Tibial nerve (tissue), 4 donors: ENCODE results near the gene ENDOU. TPM values are rescaled to one million over a fixed set of nuclear protein-coding genes. Genes with fewer than 3 reads are reported as not detected.

Experiments
- DNase-seq, 2 donors: peaks; one replicate each; pipeline ENCODE4 v3.0.0-alpha.2; 2019; ENCODE audit warnings: low spot score in 2 of 2
- H3K27ac ChIP-seq, 4 donors: fragments of 200-600 bp; sonication (generic) in 3 of 4; one replicate each; pipeline ENCODE4 v1.5.1; 2017 to 2019; ENCODE audit warnings: mild to moderate bottlenecking in 1 of 4
- H3K27me3 ChIP-seq, 2 donors: fragments of 200-600 bp; sonication (generic) in 1 of 2; one replicate each; pipeline versions ENCODE4 v1.5.1 to v1.6.0; 2017 to 2019
- H3K36me3 ChIP-seq, 3 donors: fragments of 200-600 bp; sonication (generic); one replicate each; pipeline ENCODE4 v1.5.1; 2018 to 2019
- H3K4me1 ChIP-seq, 4 donors: fragments of 200-600 bp; sonication (generic) in 3 of 4; one replicate each; pipeline ENCODE4 v1.5.1; 2017 to 2019
- H3K4me3 ChIP-seq, 4 donors: fragments of 200-600 bp; sonication (generic) in 3 of 4; one replicate each; pipeline ENCODE4 v1.5.1; 2017 to 2019; ENCODE audit warnings: mild to moderate bottlenecking in 1 of 4, moderate library complexity in 1 of 4
- H3K9me3 ChIP-seq, 4 donors: fragments of 200-600 bp; sonication (generic) in 3 of 4; one replicate each; pipeline ENCODE4 v1.5.1; 2017 to 2019
- EP300 ChIP-seq, 2 donors: sonication (generic); formaldehyde crosslinking; IDR thresholded peaks; one replicate each; pipeline ENCODE4 v1.6.1; 2017; ENCODE audit warnings: antibody characterized with exemption in 2 of 2, mild to moderate bottlenecking in 1 of 2
- POLR2A ChIP-seq, 2 donors: fragments of 450-650 bp; IDR thresholded peaks; one replicate each; pipeline ENCODE4 v1.6.1; 2017; ENCODE audit warnings: antibody characterized with exemption in 2 of 2, mild to moderate bottlenecking in 2 of 2, moderate library complexity in 2 of 2
- WGBS, 2 donors: methylation state at CpG; one replicate each; pipeline ENCODE4 v1.1.5; 2018; 5-methylcytosine and 5-hydroxymethylcytosine counted together
- total RNA-seq, 4 donors: library from RNA; depleted of rRNA; stranded (reverse); fragments of >200 nt; gene quantifications; one replicate each; pipeline ENCODE4 v1.1.0, GENCODE V29; 2016
- TF ChIP-seq, protein P1 (sequence below), 5 experiments: fragments of 200-600 bp in 3 of 5; fragments of 450-650 bp in 2 of 5; sonication (generic) in 3 of 5; IDR thresholded peaks; one replicate each; pipeline ENCODE4 v1.5.1; 2016 to 2019; ENCODE audit warnings: antibody characterized with exemption in 5 of 5, mild to moderate bottlenecking in 3 of 5, moderate library complexity in 2 of 5

Gene ENDOU
- total RNA-seq, 4 donors from 2014 or later: 0.30 to 1.2 (median 0.42) TPM; not detected in 1

DNA sequence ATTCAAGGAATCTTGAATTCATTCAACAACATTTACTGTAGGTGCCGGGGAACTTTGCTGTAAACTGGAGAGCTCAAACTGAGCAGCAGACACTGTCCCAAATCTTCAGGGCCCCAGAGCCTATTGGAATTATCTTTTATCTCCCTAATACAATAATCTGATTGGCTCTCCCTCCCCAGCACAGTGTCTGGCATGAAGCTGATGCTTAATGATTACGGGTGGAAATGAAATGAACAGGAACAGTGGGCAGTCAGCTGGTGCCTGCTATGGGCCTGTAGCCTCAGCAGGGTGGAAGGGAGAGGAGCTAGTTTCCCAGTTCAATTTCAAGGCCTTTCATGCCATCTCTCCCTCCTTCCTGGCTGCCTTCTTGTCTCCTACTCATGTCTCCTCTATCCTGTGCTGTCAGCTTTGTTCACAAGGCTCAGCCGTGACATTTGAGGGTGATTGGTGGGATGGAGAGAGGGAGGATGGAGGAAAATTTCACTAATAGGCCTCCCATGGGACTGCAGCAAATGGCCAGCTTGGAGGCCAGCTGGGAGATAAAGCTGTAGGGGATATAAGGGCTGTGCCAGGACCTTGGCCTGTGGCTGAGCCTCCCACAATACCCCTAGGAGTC lies 37.7 kb upstream of the ENDOU start:
- no peaks in the 10 kb centered on the region for H3K27me3 ChIP-seq
- H3K36me3 ChIP-seq: no peaks in the 10 kb centered on the region
- no peak for DNase-seq
- no peak overlapping the region for H3K4me3 ChIP-seq
- H3K4me1 ChIP-seq: peaks cover 0 to 22% (median 14%) of the 10 kb centered on the region in 4 donors
- 71 to 72% methylated on average over 3 of the region's 3 CpGs for WGBS, 2 donors
- peak overlapping the region in 1 of 4 donors; percentile 11 for H3K27ac ChIP-seq
- TF ChIP-seq, protein P1, sequence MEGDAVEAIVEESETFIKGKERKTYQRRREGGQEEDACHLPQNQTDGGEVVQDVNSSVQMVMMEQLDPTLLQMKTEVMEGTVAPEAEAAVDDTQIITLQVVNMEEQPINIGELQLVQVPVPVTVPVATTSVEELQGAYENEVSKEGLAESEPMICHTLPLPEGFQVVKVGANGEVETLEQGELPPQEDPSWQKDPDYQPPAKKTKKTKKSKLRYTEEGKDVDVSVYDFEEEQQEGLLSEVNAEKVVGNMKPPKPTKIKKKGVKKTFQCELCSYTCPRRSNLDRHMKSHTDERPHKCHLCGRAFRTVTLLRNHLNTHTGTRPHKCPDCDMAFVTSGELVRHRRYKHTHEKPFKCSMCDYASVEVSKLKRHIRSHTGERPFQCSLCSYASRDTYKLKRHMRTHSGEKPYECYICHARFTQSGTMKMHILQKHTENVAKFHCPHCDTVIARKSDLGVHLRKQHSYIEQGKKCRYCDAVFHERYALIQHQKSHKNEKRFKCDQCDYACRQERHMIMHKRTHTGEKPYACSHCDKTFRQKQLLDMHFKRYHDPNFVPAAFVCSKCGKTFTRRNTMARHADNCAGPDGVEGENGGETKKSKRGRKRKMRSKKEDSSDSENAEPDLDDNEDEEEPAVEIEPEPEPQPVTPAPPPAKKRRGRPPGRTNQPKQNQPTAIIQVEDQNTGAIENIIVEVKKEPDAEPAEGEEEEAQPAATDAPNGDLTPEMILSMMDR (IDR thresholded peaks at IDR 0.05): no peak
- TF ChIP-seq POLR2A (IDR thresholded peaks at IDR 0.05) (no peak), EP300 (IDR thresholded peaks at IDR 0.05) (no peak)
- H3K9me3 ChIP-seq: no peaks in the 10 kb centered on the region

DNA sequence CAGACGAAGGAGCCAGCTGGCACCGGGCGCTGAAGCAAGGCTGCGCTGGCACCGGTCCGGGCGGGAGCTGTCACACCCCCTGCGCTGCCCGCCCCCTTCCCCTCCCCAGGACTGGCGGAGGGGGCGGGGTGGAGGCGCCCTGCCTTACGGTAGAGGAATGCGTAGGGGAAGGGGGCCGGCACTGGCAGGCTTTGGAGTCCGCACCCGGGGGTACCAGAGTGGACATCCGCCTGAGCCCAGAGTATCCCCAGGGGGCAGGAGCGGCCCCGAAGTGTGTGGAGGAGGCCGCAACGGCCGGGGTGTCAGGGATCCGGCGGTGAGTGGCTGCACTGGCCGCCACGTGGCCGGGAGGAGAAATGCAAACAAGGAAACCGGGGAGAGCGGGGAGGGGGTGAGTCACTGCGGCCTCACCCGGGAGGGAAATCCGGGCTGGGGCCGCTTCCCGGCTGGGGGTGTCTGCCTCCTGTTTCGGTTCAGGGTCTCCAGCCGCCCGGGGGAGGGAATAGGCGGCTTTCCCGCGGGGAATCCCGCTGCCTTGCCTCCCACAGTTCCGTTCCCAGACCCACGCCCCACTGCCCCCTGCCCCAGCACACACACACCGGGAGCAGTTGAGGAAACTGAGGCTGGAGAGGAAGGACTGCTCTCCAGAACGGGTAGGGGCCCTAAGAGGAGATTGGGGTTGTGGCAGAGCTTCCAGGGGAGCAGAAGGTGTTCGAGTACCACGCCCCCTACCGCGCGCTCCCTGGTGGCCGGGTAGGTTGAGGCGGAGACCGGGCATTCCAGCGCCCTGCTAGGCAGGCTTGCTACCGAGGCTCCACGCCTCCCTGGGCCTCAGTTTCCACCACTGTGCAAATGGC lies 33.8 kb upstream of the ENDOU start, which contains the start of gene RAPGEF3:
TSS of gene RAPGEF3 (minus strand) at position 47 of the 857 bp plus-strand sequence. CDS start 324 bp downstream, outside the sequence.
- no peaks in the 10 kb centered on the region for H3K27me3 ChIP-seq
- WGBS, 2 donors: 2 to 3% methylated on average over 39 to 56 of the region's 57 CpGs
- peak within 1 kb of the TSS; percentile 41 to 74 (median 70) for H3K4me3 ChIP-seq
- no peaks in the 10 kb centered on the region for H3K9me3 ChIP-seq
- peaks cover 0 to 47% (median 24%) of the 10 kb centered on the region in 4 donors for H3K4me1 ChIP-seq
- peak within 1 kb of the TSS in 3 of 4 donors; percentile 67 to 81 (median 76) for H3K27ac ChIP-seq
- H3K36me3 ChIP-seq: no peaks in the 10 kb centered on the region
- TF ChIP-seq, protein P1 (IDR thresholded peaks at IDR 0.05): peak; percentile 47 to 90 (median 67)
- peak in 1 of 2 donors; percentile 30 for TF ChIP-seq POLR2A (IDR thresholded peaks at IDR 0.05)
- peak in 1 of 2 donors; percentile 66 for TF ChIP-seq EP300 (IDR thresholded peaks at IDR 0.05)
- peak; percentile 67 to 73 for DNase-seq

DNA sequence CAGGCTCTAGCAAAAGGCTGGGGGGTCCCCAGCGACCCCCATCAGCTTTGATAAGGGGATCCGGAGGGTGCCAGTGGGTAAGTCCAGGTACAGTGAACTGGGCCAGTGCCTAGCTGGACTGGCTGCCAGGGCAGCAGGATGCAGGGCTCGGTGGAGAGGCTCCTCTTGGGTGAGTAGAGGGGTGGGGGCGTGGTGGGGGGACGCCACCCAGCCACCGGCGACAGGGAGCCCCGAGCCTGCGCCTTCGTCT lies 33.2 kb upstream of the ENDOU start:
- 2 to 4% methylated on average over 8 to 9 of the region's 10 CpGs for WGBS, 2 donors
- Histone ChIP-seq H3K27ac (peak overlapping the region in 3 of 4 donors; percentile 10 to 81 (median 76)), H3K4me1 (peaks cover 0 to 51% (median 30%) of the 10 kb centered on the region in 4 donors), H3K9me3 (no peaks in the 10 kb centered on the region), H3K4me3 (peak overlapping the region; percentile 41 to 74 (median 70)), H3K27me3 (no peaks in the 10 kb centered on the region), H3K36me3 (no peaks in the 10 kb centered on the region)
- no peak for DNase-seq
- TF ChIP-seq, protein P1 (IDR thresholded peaks at IDR 0.05): no peak
- TF ChIP-seq POLR2A (IDR thresholded peaks at IDR 0.05) (no peak), EP300 (IDR thresholded peaks at IDR 0.05) (no peak)

DNA sequence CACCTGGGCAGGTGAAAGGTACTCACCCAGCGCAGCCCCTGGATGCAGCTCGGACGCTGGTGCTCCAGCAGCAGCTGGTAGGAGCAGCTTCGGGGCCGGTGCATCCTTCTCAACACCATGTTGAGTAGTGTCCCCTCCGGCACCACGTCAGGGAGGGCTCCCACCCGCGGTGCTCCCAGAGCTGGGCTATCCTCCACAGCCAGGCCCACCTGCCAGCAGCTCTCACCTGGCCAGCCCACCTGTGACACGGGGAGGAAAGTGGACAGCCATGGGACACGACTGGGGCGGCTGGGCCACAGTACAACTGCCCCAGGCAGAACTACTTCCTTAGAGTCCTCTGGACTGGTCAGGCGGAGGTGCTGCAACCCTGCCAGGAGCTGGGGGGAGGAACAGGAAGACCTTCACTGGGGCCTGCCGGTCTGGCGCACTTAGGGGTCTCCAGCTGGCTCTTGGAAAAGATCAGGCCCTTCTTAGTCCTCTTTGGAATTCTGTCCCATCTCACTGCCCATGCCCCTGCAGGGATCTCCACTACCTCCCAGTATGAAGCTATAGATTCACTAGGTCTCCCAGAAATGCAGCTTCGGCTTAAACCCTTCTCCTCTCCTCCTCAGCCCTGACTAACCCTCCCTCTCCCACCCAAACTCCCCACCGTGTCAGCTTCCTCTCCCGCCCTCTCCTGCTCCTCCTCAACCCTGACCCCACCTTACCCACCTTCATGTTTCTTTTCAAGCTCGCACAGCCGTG lies 32.7 kb upstream of the ENDOU start:
- peak overlapping the region in 2 of 4 donors; percentile 76 to 81 for H3K27ac ChIP-seq
- 39 to 43% methylated on average over 11 to 20 of the region's 20 CpGs for WGBS, 2 donors
- peaks cover 0 to 53% (median 33%) of the 10 kb centered on the region in 4 donors for H3K4me1 ChIP-seq
- H3K36me3 ChIP-seq: no peaks in the 10 kb centered on the region
- no peaks in the 10 kb centered on the region for H3K27me3 ChIP-seq
- peak overlapping the region; percentile 41 to 74 (median 70) for H3K4me3 ChIP-seq
- DNase-seq: no peak
- no peaks in the 10 kb centered on the region for H3K9me3 ChIP-seq
- TF ChIP-seq POLR2A (IDR thresholded peaks at IDR 0.05): no peak

DNA sequence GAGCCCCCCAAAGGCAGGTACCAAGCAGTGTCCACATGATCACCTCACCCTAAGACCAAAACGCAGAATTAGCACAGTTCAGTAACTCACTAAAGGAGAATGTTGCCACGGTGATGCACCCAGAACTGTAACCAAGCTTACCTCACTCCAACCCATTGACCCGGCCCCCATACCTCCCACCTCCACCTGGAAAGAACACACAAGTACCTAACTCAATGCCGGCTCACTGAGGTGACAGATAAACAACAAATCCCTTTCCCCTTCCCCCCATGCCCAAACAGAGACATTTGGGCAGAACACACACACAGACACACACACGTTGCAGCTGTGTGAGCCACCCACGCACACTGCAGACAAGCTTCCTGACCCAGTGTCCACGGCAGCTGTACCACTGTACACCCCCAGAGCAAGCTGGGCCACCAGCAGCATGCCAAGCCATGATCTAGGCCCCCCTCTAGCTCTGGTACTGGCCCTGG lies 32.1 kb upstream of the ENDOU start:
- Histone ChIP-seq H3K4me1 (peaks cover 0 to 59% (median 33%) of the 10 kb centered on the region in 4 donors), H3K9me3 (no peaks in the 10 kb centered on the region), H3K27me3 (no peaks in the 10 kb centered on the region), H3K4me3 (peak overlapping the region; percentile 9 to 74 (median 45)), H3K36me3 (no peaks in the 10 kb centered on the region), H3K27ac (peak overlapping the region in 2 of 4 donors; percentile 76 to 81)
- 46 to 48% methylated on average over 7 of the region's 7 CpGs for WGBS, 2 donors
- DNase-seq: no peak
- TF ChIP-seq, protein P1 (IDR thresholded peaks at IDR 0.05): no peak
- TF ChIP-seq EP300 (IDR thresholded peaks at IDR 0.05) (no peak), POLR2A (IDR thresholded peaks at IDR 0.05) (no peak)
